Stimulated activated CD8-positive, alpha-beta memory T cell treated with anti-CD3 and anti-CD28 coated beads, Interleukin-7, amount 100 ng/mL, for 24 hours (primary cell): ENCODE measurements around the gene TULP4.

ENCODE experiments used
- DNase-seq: peaks from one replicate; pipeline ENCODE4 v3.0.0-alpha.2; 2020; ENCODE audit warnings: low read depth

TULP4 gene, protein sequence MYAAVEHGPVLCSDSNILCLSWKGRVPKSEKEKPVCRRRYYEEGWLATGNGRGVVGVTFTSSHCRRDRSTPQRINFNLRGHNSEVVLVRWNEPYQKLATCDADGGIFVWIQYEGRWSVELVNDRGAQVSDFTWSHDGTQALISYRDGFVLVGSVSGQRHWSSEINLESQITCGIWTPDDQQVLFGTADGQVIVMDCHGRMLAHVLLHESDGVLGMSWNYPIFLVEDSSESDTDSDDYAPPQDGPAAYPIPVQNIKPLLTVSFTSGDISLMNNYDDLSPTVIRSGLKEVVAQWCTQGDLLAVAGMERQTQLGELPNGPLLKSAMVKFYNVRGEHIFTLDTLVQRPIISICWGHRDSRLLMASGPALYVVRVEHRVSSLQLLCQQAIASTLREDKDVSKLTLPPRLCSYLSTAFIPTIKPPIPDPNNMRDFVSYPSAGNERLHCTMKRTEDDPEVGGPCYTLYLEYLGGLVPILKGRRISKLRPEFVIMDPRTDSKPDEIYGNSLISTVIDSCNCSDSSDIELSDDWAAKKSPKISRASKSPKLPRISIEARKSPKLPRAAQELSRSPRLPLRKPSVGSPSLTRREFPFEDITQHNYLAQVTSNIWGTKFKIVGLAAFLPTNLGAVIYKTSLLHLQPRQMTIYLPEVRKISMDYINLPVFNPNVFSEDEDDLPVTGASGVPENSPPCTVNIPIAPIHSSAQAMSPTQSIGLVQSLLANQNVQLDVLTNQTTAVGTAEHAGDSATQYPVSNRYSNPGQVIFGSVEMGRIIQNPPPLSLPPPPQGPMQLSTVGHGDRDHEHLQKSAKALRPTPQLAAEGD (N-terminal part only)

GRCh38 chr6:158312165-158312564, at the start of gene TULP4:
Gene TULP4 (plus strand): TSS chr6:158312465. CDS start chr6:158314017, 1,552 bp downstream.
- no peak for DNase-seq

DNA sequence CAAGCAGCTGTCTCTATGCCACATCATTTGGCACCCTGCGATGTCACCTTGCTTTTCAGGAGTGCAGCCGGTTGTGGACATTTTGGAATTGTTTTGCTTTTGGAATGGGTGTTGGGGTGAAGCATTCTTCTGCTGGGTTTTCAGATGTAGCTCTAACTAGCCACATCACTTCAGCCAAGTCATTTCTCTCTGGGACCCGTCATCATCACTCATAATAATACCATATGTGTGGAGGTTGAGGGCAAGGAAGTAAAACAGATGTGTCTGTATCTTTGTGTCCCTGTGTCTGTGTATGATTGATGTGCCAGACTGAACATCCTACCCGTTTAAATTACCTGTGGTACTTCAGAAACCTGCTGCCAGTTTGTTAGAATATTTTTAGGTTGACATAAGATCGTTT, 49.5 kb upstream of the TULP4 start:
- no peak for DNase-seq

- no peak for DNase-seq
Measured at GRCh38 chr6:158264180-158264579, 48.1 kb upstream of the TULP4 start.

DNA sequence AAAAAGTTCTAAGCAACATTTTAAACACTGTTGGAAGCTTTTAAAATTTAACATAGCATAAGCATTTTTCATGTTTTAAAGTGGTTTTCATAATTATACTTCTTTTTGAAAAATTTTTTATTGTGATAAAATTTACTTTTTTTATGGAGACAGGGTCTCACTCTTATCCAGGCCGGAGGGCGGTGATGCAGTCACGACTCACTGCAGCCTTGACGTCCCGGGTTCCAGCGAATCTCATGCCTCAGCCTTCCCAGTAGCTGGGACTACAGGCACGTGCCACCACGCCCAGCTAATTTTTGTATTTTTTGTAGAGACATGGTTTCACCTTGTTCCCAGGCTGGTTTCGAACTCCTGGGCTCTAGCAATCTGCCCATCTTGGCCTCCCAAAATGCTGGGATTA, 46.1 kb upstream of the TULP4 start:
- no peak for DNase-seq

DNA sequence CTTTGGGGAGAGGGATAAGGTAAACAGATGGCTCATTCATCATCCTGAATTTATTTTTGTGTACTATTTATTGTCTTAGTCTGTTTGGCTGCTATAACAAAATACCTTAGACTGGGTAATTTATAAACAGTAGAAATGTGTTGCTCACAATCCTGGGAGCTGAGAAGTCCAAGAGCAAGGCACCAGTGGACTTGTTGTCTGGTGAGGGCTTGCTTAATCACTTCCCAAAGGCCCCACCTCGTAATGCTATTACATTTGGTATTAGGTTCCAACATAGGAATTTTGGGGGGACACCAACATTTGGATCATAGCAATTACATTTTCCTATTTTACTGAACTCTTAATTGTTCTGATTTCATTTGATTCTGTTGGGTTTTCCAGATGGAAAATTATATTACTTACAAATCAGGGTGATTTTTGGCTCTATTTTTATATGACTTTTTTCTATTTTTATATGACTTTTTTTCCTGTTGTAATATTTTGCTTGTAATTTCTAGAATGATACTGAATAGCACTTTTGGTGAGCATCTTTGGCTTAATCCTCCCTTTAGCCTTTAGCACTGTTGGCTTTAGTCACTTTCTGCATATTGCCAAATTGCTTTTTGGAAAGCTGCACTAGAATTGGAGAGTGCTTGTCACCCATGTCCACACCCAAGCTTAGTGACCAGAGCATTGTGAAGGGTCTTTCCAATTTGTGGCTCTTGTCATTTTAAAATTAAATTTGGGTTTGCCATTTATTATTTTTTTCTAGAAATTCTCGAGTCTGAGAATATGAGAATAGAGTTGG, 43.7 kb upstream of the TULP4 start:
- no peak for DNase-seq

- DNase-seq = no peak
Measured at GRCh38 chr6:158269657-158270056, 42.6 kb upstream of the TULP4 start.

DNA sequence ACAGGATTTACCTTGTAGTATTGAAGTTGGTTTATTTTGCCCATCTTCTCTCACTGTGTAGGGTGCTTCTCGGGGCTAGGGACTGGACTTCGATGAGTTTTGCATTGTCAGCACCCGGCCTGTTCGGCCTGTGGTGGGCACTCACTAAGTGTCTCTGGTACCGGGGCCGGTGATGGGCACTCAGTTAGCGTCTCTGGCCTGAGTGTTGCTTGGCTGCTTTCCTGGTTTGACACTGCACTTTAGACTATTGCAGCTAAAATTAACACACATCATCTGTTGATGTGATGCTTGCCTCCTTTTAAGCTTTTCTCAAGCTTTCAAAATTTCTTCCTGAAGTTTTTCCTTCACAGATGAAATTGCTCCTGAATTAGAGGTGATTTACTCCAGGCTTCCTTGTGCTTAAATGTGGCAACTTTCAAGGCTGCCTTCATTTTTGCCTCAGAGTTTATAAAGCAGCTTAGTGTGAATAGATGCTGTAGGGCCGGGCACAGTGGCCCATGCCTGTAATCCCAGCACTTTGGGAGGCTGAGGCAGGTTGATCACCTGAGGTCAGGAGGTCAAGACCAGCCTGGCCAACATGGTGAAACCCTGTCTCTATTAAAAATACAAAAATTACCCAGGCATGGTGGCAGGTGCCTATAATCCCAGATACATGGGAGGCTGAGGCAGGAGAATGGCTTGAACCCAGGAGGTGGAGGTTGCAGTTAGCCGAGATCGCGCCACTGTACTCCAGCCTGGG, 41.7 kb upstream of the TULP4 start:
- DNase-seq = no peak

GRCh38 chr6:158272324-158272723, 39.9 kb upstream of the TULP4 start:
- DNase-seq = no peak

DNA sequence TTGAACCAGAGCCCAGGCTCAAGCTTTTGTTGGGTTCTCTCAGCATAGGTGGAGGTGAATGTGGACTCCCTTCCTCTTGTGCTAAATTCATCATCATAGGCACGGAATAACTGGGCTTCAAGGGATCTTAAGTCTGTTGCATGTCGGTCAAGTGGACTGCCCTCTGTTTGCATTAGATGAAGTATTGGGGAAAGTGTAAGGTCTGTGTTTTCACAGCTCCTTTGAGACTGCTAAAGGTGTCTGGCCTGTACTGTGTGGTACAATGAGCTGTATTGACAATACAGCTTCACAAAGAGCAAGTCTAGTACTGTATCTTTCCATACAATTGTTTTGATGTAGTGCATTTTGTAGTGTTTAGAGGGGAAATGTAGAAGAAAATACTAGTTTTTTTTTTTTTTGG, 34.3 kb upstream of the TULP4 start:
- DNase-seq = no peak

GRCh38 chr6:158279615-158280014, 32.6 kb upstream of the TULP4 start:
- DNase-seq = no peak

- no peak for DNase-seq
Measured at GRCh38 chr6:158283304-158283980, 28.8 kb upstream of the TULP4 start.

GRCh38 chr6:158284007-158284875, 28.0 kb upstream of the TULP4 start:
- no peak for DNase-seq

DNA sequence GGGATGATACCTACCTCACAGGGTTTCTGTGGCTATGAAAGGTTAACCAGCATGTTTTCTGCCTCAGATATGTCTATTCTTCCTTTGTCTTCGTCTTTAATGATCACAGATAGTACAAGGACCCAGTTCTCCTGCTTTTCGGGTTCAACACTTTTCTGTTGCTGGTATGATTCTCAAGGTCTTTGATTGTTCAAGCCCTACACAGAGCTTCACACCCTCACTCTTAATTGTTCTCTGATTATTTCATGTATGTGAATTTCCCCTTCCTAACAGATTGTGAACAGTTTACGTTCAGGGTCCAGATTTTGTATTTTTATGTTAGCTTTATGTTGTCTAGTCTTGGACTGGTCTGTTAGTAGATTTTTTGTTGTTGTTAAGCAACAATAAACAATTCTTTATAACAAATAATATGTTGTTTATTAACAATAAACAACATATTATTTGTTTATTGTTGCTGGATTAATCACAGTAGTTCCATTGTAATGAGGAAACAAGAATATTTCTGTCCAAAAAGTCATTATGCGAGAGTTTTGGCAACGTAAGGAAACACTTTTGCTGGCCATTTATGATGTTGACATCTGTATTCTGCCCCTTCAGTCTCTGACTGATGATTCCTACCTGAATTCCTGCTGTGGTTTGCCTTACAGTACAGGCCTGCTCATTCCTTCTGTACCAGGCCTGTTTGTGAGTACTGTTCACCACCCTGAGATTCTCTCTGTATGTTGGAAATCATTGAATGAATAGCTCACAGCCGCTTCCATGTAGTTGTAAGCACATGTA, 27.2 kb upstream of the TULP4 start:
- no peak for DNase-seq

- DNase-seq = no peak
Measured at GRCh38 chr6:158285656-158286021, 26.6 kb upstream of the TULP4 start.

DNA sequence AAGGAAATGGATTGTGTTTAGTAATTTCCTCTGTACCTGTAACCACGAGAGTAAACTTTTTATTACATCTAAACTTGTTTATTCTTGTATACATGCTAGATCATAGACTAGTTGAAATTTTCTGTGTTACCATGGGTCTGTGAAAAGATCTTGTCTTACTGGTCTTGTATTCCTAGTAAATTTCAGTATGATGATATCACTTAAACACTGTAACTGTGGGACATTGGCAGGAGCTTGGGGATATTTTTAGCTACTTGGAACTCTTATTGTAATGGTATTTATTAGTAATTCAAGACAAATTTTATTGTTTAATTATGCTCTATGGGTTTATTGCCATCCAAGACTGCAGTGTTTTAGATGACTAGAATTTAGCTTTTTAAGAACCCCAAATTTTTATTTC, 25.9 kb upstream of the TULP4 start:
- no peak for DNase-seq

DNA sequence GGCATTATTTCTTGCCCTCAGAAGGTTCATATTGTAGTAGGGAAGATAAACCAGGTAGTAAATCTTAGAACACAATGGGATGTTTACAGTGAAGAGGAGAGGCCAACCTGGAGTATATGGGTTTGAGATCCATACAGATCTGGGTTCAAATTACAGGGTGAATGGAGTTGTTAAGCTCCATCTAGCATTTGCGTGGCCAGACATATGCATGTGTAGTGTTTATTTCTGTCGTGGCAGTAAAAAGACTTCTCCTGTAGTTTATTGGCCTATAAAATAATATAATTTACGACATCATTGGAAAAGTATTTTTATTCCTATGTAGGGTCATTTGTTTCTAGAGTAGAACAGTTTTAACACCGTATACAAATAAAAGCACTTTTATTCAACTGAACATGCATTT, 25.2 kb upstream of the TULP4 start:
- DNase-seq = no peak

DNA sequence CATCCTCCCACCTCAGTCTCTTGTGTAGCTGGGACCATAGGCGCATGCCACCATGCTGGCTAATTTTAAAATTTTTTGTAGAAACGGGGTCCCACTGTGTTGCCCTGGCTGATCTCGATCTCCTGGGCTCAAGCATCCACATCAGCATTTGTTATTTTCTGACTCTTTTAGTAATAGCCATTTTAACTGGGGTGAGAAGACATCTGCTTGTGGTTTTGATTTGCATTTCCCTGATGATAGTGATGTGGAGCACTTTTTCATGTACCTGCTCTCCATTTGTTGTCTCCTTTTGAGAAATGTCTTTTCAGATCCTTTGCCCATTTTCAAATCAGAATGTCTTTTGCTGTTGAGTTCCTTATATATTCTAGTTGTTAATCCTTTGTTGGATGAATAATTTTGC, 22.2 kb upstream of the TULP4 start:
- DNase-seq = no peak

DNA sequence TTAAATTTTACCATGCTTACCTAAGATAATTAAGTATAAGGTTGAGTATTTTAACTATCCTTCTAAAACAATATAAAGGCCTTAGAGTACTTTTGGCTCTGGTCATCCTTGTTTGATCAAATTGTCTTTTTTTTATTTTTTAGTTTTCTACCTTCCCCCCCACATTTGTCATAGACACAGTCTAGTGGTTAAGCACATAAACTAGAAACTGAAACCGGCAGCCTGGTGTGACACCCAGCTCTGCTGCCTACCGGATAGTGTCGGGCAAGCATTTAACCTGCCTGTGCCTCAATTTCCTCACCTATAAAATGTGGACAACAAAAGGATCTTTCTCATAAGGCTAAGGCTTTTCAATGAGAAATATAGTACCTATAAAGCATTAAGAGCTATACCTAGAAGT, 21.6 kb upstream of the TULP4 start:
- peak; percentile 13 for DNase-seq

- no peak for DNase-seq
Measured at GRCh38 chr6:158292016-158292415, 20.2 kb upstream of the TULP4 start.

DNA sequence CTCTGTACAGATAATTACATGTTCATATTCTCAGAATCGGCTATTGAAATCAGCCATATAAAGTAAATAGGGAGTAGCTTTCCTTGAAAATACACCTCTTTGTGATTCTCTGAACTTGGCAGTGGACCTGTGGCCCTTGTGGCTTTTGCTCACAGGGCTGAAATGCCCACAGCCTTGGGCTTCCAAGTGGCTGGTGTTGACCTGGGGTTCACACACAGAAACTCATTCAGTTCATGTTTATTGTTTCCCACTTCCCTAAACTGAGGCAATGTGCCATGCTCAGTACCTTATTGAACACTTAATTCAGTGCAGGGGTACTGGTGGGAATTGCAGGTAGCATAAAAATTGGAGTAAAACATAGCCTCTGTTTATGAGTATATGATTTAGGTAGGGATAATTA, 19.1 kb upstream of the TULP4 start:
- no peak for DNase-seq
